Neural progenitor cell (in vitro differentiated cells): ENCODE results near the gene B3GNT5. TPM values are rescaled to one million over a fixed set of nuclear protein-coding genes. Genes with fewer than 3 reads are reported as not detected.

Source experiments
- DNase-seq: peaks from one replicate; pipeline ENCODE4 v3.0.0-alpha.2; 2016; ENCODE audit warnings: low spot score
- H2AFZ ChIP-seq: fragments of 200-600 bp; sonication (generic); replicated peaks from 2 replicates; pipeline ENCODE4 v1.6.1; 2016; ENCODE audit warnings: antibody characterized with exemption
- H3F3A ChIP-seq: fragments of 200-600 bp; sonication (generic); 2 replicates; pipeline ENCODE4 v1.6.1; 2016; ENCODE audit warnings: antibody characterized with exemption, low read depth
- H3K27ac ChIP-seq: fragments of 200-600 bp; sonication (generic); 2 replicates; pipeline ENCODE4 v1.5.1; 2016; ENCODE audit warnings: mild to moderate bottlenecking
- H3K27me3 ChIP-seq: fragments of 200-600 bp; sonication (generic); 2 replicates; pipeline ENCODE4 v1.6.1; 2016; ENCODE audit warnings: mild to moderate bottlenecking, moderate library complexity
- H3K36me3 ChIP-seq: fragments of 200-600 bp; sonication (generic); 2 replicates; pipeline ENCODE4 v1.5.1; 2016
- H3K4me1 ChIP-seq: fragments of 200-600 bp; sonication (generic); 2 replicates; pipeline ENCODE4 v1.6.1; 2016; ENCODE audit warnings: mixed run types
- H3K4me2 ChIP-seq: fragments of 200-600 bp; sonication (generic); 2 replicates; pipeline ENCODE4 v1.6.1; 2016
- H3K4me3 ChIP-seq: fragments of 200-600 bp; sonication (generic); 2 replicates; pipeline ENCODE4 v1.5.1; 2016
- H3K79me2 ChIP-seq: fragments of 200-600 bp; sonication (generic); 2 replicates; pipeline ENCODE4 v1.6.1; 2016; ENCODE audit warnings: low read depth
- H3K9ac ChIP-seq: fragments of 200-600 bp; sonication (generic); 2 replicates; pipeline ENCODE4 v1.6.1; 2016
- H3K9me3 ChIP-seq: fragments of 200-600 bp; sonication (generic); 2 replicates; pipeline ENCODE4 v1.5.1; 2016; ENCODE audit warnings: low read depth
- H4K20me1 ChIP-seq: fragments of 200-600 bp; sonication (generic); 2 replicates; pipeline ENCODE4 v1.6.1; 2016; ENCODE audit warnings: low read depth
- H3K27ac Mint-ChIP-seq: 3 replicates; pipeline ENCODE4 v1.8.0; 2021; ENCODE audit warnings: mixed read lengths
- H3K27me3 Mint-ChIP-seq: 2 replicates; pipeline ENCODE4 v1.8.0; 2022; ENCODE audit warnings: low read depth, mild to moderate bottlenecking, inconsistent platforms, moderate library complexity, mixed read lengths; ENCODE audit not compliant: insufficient read depth
- H3K36me3 Mint-ChIP-seq: 3 replicates; pipeline ENCODE4 v1.8.0; 2021; ENCODE audit warnings: mixed read lengths
- H3K4me1 Mint-ChIP-seq: 3 replicates; pipeline ENCODE4 v1.8.0; 2021; ENCODE audit warnings: mixed read lengths
- H3K4me3 Mint-ChIP-seq: 3 replicates; pipeline ENCODE4 v1.8.0; 2021; ENCODE audit warnings: mild to moderate bottlenecking, moderate library complexity, mixed read lengths
- H3K9me3 Mint-ChIP-seq: 3 replicates; pipeline ENCODE4 v1.8.0; 2020; ENCODE audit warnings: mixed read lengths
- EZH2 ChIP-seq: fragments of 200-600 bp; sonication (generic); IDR thresholded peaks from 2 replicates; pipeline ENCODE4 v1.6.1; 2017; ENCODE audit warnings: antibody characterized with exemption, mild to moderate bottlenecking, moderate library complexity
- EZH2phosphoT487 ChIP-seq: fragments of 200-600 bp; sonication (generic); IDR thresholded peaks from 2 replicates; pipeline ENCODE4 v1.6.1; 2017; ENCODE audit warnings: antibody characterized with exemption
- total RNA-seq: library from RNA; depleted of rRNA; stranded (reverse); fragments of >200 nt; gene quantifications from 2 replicates; pipeline ENCODE4 v1.2.3, GENCODE V29; 2015; ENCODE audit warnings: low replicate concordance
- TF ChIP-seq, protein P1 (sequence below): fragments of 200-600 bp; sonication (generic); IDR thresholded peaks from 2 replicates; pipeline ENCODE4 v1.5.1; 2017; ENCODE audit warnings: antibody characterized with exemption, mild to moderate bottlenecking

Gene B3GNT5
- total RNA-seq, 1 donor from 2014 or later = 14.1 TPM

DNA sequence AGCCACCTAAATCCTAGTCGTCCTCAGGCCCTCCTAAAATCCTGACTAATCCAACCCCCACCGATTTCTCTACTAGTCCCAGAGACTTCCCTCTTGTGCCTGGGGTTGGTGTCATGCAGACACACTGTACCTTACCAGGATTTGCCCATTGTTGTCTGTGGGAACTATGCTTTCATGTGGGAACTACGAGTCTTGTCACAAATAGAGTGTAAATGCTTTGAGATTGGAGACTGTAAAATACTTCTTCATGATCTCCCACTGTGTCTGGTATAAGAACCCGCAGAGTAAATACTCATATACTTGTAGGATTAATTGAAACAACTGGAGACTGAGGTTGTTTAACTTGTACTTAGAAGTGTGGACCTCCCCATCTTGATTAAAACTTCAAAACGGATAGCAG is 11.2 kb downstream of the B3GNT5 start:
- H3K27me3 Mint-ChIP-seq = no peaks in the 10 kb centered on the region
- TF ChIP-seq EZH2 = no peak
- TF ChIP-seq, protein P1, sequence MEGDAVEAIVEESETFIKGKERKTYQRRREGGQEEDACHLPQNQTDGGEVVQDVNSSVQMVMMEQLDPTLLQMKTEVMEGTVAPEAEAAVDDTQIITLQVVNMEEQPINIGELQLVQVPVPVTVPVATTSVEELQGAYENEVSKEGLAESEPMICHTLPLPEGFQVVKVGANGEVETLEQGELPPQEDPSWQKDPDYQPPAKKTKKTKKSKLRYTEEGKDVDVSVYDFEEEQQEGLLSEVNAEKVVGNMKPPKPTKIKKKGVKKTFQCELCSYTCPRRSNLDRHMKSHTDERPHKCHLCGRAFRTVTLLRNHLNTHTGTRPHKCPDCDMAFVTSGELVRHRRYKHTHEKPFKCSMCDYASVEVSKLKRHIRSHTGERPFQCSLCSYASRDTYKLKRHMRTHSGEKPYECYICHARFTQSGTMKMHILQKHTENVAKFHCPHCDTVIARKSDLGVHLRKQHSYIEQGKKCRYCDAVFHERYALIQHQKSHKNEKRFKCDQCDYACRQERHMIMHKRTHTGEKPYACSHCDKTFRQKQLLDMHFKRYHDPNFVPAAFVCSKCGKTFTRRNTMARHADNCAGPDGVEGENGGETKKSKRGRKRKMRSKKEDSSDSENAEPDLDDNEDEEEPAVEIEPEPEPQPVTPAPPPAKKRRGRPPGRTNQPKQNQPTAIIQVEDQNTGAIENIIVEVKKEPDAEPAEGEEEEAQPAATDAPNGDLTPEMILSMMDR = no peak
- peaks cover 29% of the 10 kb centered on the region for H3K4me1 Mint-ChIP-seq
- Histone ChIP-seq H3K9me3 (no peaks in the 10 kb centered on the region), H3K27ac (peak overlapping the region; percentile 74), H3K27me3 (no peaks in the 10 kb centered on the region), H3K9ac (no peak overlapping the region), H3K4me2 (peak overlapping the region; percentile 74), H3K4me3 (peak overlapping the region; percentile 34), H3K4me1 (peaks cover 35% of the 10 kb centered on the region), H3F3A (peaks cover 34% of the 10 kb centered on the region), H4K20me1 (peaks cover 5% of the 10 kb centered on the region), H3K36me3 (no peaks in the 10 kb centered on the region), H2AFZ (no peak overlapping the region), H3K79me2 (peaks cover 32% of the 10 kb centered on the region)
- H3K4me3 Mint-ChIP-seq = no peak overlapping the region
- H3K36me3 Mint-ChIP-seq = peaks cover 14% of the 10 kb centered on the region
- peak; percentile 45 for DNase-seq
- no peak overlapping the region for H3K27ac Mint-ChIP-seq
- H3K9me3 Mint-ChIP-seq = no peaks in the 10 kb centered on the region

DNA sequence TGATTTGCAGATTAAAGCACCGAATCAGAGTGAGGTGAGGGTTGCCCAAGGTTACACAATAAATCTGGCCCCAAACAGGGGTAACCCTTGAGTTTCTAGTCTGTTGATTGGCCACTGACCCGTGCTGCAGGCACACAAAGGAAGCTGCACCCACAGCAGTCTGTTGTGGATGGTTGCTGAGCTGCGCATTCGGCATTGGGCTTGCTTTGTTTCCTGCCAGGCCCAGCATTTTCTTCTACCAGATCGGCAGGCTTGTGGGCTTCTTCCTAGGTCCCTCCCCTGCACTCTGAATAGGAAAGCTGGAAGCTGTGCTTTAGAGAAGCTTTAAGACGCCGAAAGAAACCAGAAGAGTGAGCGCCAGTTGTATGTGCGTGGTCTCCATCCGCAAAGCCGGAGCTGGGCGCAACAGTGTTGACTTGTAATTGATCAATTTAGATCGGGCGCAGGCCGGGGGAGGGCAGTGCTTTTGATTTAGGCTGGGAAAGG is 12.1 kb downstream of the B3GNT5 start:
- Mint-ChIP-seq H3K4me3 (no peak overlapping the region), H3K27me3 (no peaks in the 10 kb centered on the region), H3K9me3 (no peaks in the 10 kb centered on the region), H3K36me3 (peaks cover 18% of the 10 kb centered on the region), H3K4me1 (peaks cover 20% of the 10 kb centered on the region), H3K27ac (no peak overlapping the region)
- Histone ChIP-seq H3K36me3 (no peaks in the 10 kb centered on the region), H3K79me2 (peaks cover 36% of the 10 kb centered on the region), H3K27me3 (no peaks in the 10 kb centered on the region), H4K20me1 (peaks cover 5% of the 10 kb centered on the region), H3K4me3 (peak overlapping the region; percentile 34), H3K4me1 (peaks cover 35% of the 10 kb centered on the region), H2AFZ (peak overlapping the region; percentile 20), H3K9me3 (no peaks in the 10 kb centered on the region), H3F3A (peaks cover 34% of the 10 kb centered on the region), H3K4me2 (peak overlapping the region; percentile 74), H3K27ac (peak overlapping the region; percentile 74), H3K9ac (no peak overlapping the region)
- TF ChIP-seq EZH2 (no peak), EZH2phosphoT487 (no peak)
- TF ChIP-seq, protein P1 = no peak
- DNase-seq = peak; percentile 82

DNA sequence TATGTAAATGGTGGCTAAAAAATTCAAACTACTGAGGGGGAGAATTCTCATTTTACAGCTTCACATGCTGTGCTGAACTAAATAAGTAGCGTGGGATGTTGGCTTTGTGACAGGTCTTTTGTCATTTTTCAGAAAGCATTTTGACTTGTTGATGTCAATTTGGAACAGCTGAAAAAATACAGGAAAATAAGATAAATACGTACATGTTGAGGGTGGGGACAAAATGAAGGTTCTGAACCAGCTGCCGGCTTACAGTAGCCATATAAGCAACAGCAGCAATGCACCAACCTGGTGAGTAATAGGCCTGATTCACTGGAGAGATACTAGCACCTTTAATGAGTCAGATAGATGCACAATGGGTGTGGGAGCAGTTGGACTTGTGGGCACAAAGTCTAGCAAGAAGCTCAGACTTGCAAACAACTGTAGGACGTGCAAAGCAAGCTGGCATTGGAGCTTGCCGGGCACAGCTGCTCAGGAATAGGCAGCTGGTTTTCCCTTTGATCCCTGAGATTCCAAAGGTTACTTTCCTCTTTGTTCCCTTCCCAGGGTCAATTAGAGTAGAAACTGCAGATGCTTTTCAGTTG is 12.9 kb downstream of the B3GNT5 start:
- H3K27me3 Mint-ChIP-seq = no peaks in the 10 kb centered on the region
- peaks cover 16% of the 10 kb centered on the region for H3K4me1 Mint-ChIP-seq

More for the DNA sequence above, 12.9 kb downstream of the B3GNT5 start:
- Histone ChIP-seq H2AFZ (no peak overlapping the region), H3K9ac (no peak overlapping the region), H3K4me2 (peak overlapping the region; percentile 74), H3K27ac (peak overlapping the region; percentile 33), H3F3A (peaks cover 34% of the 10 kb centered on the region), H3K4me3 (peak overlapping the region; percentile 34), H3K36me3 (no peaks in the 10 kb centered on the region), H4K20me1 (peaks cover 5% of the 10 kb centered on the region), H3K4me1 (peaks cover 35% of the 10 kb centered on the region), H3K9me3 (no peaks in the 10 kb centered on the region), H3K79me2 (peaks cover 33% of the 10 kb centered on the region), H3K27me3 (no peaks in the 10 kb centered on the region)
- Mint-ChIP-seq H3K9me3 (no peaks in the 10 kb centered on the region), H3K36me3 (peaks cover 24% of the 10 kb centered on the region), H3K4me3 (no peak overlapping the region), H3K27ac (no peak overlapping the region)
- peak; percentile 48 for DNase-seq
- TF ChIP-seq, protein P1 = no peak
- TF ChIP-seq EZH2phosphoT487 = no peak
- TF ChIP-seq EZH2 = no peak
